Measurements from ENCODE around the gene EIF4EBP2.

EIF4EBP2 gene, protein sequence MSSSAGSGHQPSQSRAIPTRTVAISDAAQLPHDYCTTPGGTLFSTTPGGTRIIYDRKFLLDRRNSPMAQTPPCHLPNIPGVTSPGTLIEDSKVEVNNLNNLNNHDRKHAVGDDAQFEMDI

GRCh38 chr10:70404036-70404786, at the start of gene EIF4EBP2:
TSS of gene EIF4EBP2 (plus strand) at chr10:70404145. CDS start at chr10:70404402, 257 bp downstream.
- peak; percentile 43 for DNase-seq

- no peak for DNase-seq
Measured at GRCh38 chr10:70354556-70354955, 49.4 kb upstream of the EIF4EBP2 start.

- DNase-seq: no peak
Measured at GRCh38 chr10:70355051-70356021, 48.6 kb upstream of the EIF4EBP2 start.

DNA sequence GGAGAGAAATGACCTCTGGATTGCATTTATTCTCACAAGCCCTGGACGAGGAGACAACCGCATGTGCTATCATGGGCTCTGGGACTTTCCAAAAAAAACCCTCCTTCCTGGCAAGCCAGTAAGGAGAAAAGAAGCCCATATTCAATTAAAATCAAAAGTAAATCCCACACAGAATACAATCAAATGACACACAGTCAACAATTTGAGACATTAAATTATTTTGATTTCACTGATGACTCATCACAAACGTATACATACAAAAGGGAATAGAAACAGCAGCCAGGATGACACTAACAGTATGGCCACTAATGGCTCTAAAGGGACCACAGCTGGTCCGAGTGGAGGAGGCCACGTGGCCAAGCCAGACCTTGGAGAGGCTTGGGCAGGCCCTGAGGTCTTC, 46.4 kb upstream of the EIF4EBP2 start:
- no peak for DNase-seq

- no peak for DNase-seq
Measured at GRCh38 chr10:70358446-70358845, 45.5 kb upstream of the EIF4EBP2 start.

- DNase-seq: no peak
Measured at GRCh38 chr10:70359017-70359550, 44.9 kb upstream of the EIF4EBP2 start.

GRCh38 chr10:70360215-70360614, 43.7 kb upstream of the EIF4EBP2 start:
- DNase-seq: no peak

DNA sequence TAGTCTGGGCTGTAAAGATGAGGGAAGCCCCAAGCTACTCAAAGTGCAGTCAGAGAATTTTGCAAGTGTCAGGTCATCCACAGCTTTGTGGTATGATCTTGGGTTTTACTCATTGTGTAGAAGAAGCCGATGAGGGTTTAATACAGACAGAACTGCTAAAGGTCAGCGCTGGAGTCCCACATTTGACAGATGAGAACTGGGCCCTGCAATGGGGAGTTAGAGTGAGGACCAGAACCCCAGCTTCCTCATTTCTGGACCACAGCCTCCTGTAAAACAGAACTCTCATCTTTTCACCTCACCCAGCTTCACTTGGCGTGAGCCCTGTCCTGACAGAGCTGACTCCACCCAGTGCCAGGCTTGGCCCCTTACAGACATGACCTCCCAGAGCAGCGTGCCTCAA, 41.6 kb upstream of the EIF4EBP2 start:
- DNase-seq: no peak

DNA sequence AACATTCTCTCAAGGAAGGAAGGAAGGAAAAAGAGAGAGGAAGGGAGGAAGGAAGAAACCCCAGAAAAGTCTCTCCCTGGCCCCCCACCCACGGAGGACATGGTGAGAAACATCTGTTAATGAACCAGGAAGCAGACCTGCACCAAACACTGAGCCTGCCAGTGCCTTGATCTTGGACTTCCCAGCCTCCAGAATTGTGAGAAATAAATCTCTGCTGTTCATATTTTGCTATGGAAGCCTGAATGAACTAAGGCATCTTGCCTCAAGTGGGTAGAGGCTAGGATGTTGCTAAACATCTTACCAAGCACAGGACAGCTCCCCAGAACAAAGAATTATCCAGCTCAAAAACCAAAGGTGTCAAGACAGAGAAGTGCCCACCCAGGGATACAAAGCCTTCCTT, 40.7 kb upstream of the EIF4EBP2 start:
- no peak for DNase-seq

GRCh38 chr10:70363971-70364771, 39.8 kb upstream of the EIF4EBP2 start:
- no peak for DNase-seq

DNA sequence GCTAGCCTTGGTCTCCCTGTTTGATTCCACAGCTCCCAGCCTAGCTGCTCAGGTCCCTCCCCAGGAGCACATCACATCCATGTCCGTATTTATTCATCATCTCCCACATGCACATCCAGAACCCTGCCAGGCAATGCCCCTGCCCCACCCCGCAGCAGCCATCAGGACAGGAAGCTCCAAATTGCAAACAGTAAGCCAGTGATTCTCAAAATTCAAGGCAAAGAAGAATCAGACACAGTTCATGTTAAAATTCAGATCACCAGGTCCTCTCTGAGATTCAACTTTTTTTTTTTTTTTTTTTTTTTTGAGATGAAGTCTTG, 39.2 kb upstream of the EIF4EBP2 start:
- no peak for DNase-seq

DNA sequence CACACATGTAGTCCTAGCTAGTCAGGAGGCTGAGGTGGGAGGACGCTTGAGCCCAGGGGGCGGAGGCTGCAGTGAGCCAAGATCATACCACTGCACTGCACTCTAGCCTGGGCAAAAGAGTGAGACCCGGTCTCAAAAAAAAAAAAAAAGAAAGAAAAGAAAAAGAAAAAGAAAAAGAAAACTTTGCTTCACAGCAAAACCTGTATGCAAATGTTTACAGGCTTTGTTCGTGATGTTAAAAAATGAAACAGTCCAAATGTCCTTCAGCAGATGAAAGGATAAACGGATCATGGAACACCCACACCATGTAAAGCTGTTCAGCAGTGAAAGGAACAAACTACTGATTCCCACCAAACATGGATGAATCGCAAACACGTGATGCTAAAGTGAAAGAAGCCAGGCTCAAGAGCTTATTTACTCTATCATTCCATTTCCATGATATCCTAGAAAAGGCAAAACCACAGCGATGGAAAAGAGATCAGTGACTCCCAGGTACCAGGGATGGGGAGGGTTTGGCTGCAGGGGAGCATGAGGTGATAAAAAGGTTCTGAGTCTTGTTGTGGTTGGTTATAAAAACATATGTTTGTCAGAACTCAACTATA, 36.6 kb upstream of the EIF4EBP2 start:
- DNase-seq: no peak

- no peak for DNase-seq
Measured at GRCh38 chr10:70368774-70369482, 35.0 kb upstream of the EIF4EBP2 start.

DNA sequence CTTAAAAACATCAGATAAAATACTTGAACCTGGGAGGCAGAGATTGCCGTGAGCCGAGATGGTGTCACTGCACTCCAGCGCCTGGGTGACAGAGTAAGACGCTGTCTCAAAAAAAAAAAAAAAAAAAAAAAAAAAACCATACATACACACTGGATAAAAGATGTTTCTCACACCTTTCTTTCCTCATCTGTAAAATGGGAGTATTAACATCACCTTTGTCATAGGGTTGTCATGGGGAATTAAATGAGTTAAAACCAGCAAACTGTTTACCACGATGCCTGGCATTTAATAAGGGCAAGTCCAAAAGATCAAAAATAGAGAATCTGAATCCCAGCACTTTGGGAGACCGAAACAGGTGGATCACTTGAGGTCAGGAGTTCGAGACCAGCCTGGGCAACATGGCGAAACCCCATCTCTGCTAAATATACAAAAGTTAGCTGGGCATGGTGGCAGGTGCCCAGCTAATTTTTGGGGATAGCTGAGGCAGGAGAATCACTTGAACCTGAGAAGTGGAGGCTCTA, 34.4 kb upstream of the EIF4EBP2 start:
- DNase-seq: no peak

DNA sequence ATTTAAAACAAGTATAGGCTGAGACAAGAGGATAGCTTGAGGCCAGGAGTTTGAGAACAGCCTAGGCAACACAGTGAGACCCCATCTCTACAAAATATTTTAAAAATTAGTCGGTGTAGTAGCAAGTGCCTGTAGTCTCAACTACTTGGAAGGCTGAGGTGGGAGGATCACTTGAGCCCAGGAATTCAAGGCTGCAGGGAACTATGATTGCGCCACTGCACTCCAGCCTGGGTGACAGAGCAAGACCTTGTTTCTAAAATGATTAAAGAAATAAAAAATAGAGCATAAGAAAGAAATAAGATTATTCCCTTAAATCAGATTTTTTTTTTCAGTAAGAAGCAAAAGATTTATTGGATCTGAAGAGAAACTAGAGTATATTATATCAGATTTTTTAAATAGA, 33.2 kb upstream of the EIF4EBP2 start:
- no peak for DNase-seq

- DNase-seq: no peak
Measured at GRCh38 chr10:70371846-70372245, 32.1 kb upstream of the EIF4EBP2 start.

GRCh38 chr10:70374775-70375614, 28.9 kb upstream of the EIF4EBP2 start:
- no peak for DNase-seq

DNA sequence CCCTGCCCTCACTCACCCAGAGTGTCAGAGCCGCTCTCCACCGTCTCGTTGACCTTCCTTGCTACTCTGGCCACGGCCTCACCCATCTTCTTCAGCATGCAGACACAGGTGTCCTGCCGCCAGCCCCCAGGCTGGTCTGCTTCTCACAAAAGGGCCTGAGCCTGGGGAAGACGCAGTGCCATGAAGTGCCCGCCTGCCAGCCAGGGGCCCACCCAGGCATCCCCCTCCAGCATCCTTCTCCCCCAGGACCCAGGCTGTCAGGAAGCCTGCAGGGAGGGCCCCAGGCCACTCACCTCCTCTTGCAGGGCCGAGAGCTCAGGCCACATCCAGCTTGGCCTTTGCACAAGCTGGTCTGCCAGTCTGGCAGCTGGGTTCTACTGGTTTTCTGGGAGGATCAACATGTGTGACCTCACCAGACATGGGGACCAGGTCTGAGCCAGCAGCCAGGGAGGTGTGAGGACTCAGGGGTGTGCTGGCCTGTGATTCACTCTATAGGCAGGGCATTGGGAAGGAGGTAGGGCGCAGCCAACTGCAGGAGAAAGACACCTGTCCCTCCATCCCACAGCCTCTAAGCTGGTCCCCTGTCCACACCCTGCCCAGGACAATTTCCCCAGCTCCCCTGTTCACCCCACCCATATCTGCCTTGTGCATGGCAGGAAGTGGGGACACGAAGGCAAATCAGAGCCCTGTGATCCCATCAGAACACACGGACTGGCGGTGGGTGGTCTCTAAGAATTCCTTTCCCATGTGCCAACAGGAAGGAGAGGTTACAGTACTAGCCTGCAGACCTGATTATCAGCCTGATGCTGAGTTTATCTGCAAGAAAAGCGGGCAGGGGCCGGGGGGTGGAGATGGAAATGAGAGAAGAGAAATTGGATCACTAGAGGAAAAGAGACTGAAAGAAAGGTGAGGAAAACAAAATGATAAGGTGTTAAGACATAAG, 27.2 kb upstream of the EIF4EBP2 start:
- DNase-seq: no peak

DNA sequence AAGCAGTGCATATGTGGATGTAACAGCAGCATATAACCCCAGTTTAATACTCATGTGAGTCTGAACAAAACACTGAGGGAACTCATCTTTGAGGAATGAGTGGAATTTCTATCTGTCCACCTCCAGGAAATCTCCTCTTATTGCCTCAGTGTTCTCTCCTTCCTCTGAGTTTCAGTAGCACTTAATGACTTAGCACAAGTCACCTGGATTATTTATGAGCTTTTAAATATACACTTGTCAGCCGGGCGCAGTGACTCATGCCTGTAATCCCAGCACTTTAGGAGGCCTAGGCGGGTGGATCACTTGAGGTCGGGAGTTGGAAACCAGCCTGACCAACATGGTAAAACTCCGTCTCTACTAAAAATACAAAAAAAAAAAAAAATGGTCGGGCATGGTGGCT, 25.8 kb upstream of the EIF4EBP2 start:
- no peak for DNase-seq
